Epidermal melanocyte (primary cell): ENCODE measurements around the gene CCDC33.

Experiments
- DNase-seq: peaks from one replicate; pipeline ENCODE4 v3.0.0; 2011; ENCODE audit warnings: low spot score; ENCODE audit not compliant: insufficient read length

Gene CCDC33

GRCh38 chr15:74380361-74381189 is 144.4 kb downstream of the CCDC33 start:
- DNase-seq: no peak

- no peak for DNase-seq
Measured at GRCh38 chr15:74381190-74381453, 145.0 kb downstream of the CCDC33 start.

DNA sequence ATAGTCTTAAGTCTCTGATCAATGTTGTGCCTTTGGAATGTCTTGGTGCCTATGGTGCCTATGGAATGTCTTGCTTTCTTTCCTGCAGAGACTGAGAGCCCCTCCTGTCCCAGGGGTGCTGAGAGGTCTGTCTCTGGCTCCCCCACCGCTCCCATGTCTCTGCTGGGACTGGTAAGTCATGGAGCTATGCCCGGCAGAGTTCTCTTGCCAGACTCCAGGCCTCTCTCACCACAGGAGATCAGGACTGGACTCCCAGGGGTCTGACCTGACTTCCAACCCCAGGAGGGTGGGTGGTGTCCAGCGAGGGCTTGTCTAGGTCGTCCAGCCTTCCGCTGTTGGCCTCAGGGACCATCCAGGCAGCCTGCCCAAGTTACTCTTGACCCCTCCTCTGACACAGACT is 145.4 kb downstream of the CCDC33 start:
- DNase-seq: no peak

- peak; percentile 97 for DNase-seq
Measured at GRCh38 chr15:74382004-74382816, 146.1 kb downstream of the CCDC33 start.

DNA sequence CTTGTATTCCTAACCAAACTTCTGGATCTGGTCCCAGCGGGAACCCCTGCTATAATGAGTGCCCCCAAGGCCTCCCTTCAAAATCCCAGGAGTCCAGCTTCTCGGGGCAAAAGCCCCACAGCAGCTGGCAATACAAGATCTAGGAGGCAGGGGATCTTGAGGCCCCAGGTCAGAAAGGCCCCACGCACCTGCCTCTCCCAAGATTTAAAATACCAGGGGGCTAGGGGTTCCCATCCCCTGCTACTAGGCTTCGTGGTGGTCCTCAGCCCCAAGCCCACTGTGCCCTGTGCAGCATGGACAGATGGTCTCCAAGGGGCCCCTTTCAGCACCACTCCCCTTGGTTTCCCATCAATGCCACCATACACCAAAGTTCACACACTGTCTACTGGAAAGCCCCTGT is 147.2 kb downstream of the CCDC33 start:
- DNase-seq: no peak

- no peak for DNase-seq
Measured at GRCh38 chr15:74383695-74384565, 147.8 kb downstream of the CCDC33 start.

- DNase-seq: no peak
Measured at GRCh38 chr15:74384566-74384880, 148.4 kb downstream of the CCDC33 start.

- no peak for DNase-seq
Measured at GRCh38 chr15:74384881-74385643, 148.9 kb downstream of the CCDC33 start.

DNA sequence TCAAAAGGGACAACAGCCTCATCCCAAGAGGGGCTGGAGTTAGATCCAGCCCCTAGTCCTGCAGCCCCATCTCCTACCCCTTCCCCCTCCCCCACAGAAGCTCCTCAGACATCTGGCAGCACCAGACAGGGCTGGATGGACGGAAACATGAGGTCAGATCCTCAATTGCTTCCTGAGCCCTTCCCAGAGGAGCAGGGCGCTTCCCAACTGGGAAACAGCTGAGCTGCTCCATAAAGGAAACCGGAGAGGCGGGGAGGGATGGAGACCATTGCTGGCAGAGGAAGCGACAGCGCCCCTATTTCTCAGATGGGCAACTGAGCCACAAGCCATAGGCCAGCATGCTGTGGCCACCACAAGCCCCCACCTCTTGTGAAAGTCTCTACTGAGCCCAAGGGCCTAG is 149.6 kb downstream of the CCDC33 start:
- no peak for DNase-seq
